Breast epithelium (tissue), 3 donors: Measurements from ENCODE around the gene SHISA6.

Experiments used
- CTCF ChIP-seq, 3 donors: fragments of 450-650 bp; IDR thresholded peaks; one replicate each; pipeline ENCODE4 v1.5.1; 2016 to 2017; ENCODE audit warnings: antibody characterized with exemption in 3 of 3, mild to moderate bottlenecking in 3 of 3, moderate library complexity in 3 of 3
- POLR2A ChIP-seq: fragments of 450-650 bp; IDR thresholded peaks from one replicate; pipeline ENCODE4 v1.6.1; 2016; ENCODE audit warnings: antibody characterized with exemption, mild to moderate bottlenecking, moderate library complexity
- POLR2AphosphoS5 ChIP-seq, 3 donors: sonication (generic); formaldehyde crosslinking; IDR thresholded peaks; one replicate each; pipeline ENCODE4 v1.6.1; 2017; ENCODE audit warnings: antibody characterized with exemption in 3 of 3

- TF ChIP-seq CTCF (IDR thresholded peaks at IDR 0.05) (no peak), POLR2A (no peak), POLR2AphosphoS5 (IDR thresholded peaks at IDR 0.05) (no peak)
Measured at GRCh38 chr17:11276486-11276885, 35.5 kb downstream of the SHISA6 start.
